BJ (cell line): ENCODE results near the gene CLEC4F. TPM values are rescaled to one million over a fixed set of nuclear protein-coding genes. Genes with fewer than 3 reads are reported as not detected.

ENCODE experiments used
- CTCF ChIA-PET: fragments of 350-600 bp; formaldehyde crosslinking; extraction: SDS; loops from one replicate; lab custom pipeline; 2021; ENCODE audit warnings: antibody characterized with exemption, inconsistent platforms; lab: Yijun Ruan, JAX
- POLR2A ChIA-PET: fragments of 300-600 bp; sonication (Branson Sonifier 250); formaldehyde crosslinking; extraction: SDS; loops from one replicate; lab custom pipeline; 2021; ENCODE audit warnings: antibody characterized with exemption; lab: Charles Lee
- DNase-seq: peaks from one replicate; pipeline ENCODE4 v3.0.0-alpha.2; 2011; ENCODE audit warnings: low read depth
- H3K27me3 ChIP-seq: 2 replicates; pipeline ENCODE4 v1.6.0; 2011; ENCODE audit warnings: low read length; ENCODE audit not compliant: control insufficient read depth, insufficient read depth
- H3K36me3 ChIP-seq: 2 replicates; pipeline ENCODE4 v1.5.1; 2011; ENCODE audit warnings: low read length; ENCODE audit not compliant: control insufficient read depth, insufficient read depth
- H3K4me3 ChIP-seq: 2 replicates; pipeline ENCODE4 v1.5.1; 2011; ENCODE audit warnings: low read depth, mild to moderate bottlenecking, control low read depth, low read length
- polyA plus RNA-seq: library from polyadenylated mRNA; depleted of rRNA; stranded (reverse); fragments of >200 nt; gene quantifications from 2 replicates; pipeline ENCODE4 v1.2.3, GENCODE V29; 2011
- TF ChIP-seq, protein P1 (sequence below): IDR thresholded peaks from 2 replicates; pipeline ENCODE4 v1.5.1; 2011; ENCODE audit warnings: low read depth, mild to moderate bottlenecking, control low read depth, inconsistent platforms, low read length, moderate library complexity; ENCODE audit not compliant: insufficient read depth

The CLEC4F gene
- polyA plus RNA-seq, 1 experiment, result not detected

DNA sequence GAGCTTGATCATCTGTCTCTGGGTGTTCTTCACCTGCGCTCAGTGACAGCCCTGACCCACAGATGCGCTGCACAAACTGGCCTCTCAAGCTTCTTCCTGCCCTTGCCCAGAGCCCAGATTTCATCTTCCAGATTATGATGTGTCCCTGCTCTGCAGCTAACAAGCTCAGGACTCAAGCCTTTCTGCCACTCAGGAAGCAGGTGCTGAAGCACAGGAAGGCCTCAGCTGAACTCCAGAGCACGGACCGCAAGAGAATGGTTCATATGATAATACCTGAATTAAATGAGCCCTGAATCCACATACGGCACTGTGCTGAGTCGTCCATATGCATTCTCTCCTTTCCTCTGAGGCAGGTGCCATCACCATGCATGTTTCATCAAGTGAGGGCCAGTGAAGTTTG is 11.5 kb upstream of the CLEC4F start:
- TF ChIP-seq, protein P1, sequence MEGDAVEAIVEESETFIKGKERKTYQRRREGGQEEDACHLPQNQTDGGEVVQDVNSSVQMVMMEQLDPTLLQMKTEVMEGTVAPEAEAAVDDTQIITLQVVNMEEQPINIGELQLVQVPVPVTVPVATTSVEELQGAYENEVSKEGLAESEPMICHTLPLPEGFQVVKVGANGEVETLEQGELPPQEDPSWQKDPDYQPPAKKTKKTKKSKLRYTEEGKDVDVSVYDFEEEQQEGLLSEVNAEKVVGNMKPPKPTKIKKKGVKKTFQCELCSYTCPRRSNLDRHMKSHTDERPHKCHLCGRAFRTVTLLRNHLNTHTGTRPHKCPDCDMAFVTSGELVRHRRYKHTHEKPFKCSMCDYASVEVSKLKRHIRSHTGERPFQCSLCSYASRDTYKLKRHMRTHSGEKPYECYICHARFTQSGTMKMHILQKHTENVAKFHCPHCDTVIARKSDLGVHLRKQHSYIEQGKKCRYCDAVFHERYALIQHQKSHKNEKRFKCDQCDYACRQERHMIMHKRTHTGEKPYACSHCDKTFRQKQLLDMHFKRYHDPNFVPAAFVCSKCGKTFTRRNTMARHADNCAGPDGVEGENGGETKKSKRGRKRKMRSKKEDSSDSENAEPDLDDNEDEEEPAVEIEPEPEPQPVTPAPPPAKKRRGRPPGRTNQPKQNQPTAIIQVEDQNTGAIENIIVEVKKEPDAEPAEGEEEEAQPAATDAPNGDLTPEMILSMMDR, result no peak
- CTCF ChIA-PET, result no interaction called here
- no peaks in the 10 kb centered on the region; the same call in 1 of the 2 replicates for H3K27me3 ChIP-seq
- DNase-seq, result no peak
- no peak overlapping the region for H3K4me3 ChIP-seq
- POLR2A ChIA-PET, result no interaction called here
- H3K36me3 ChIP-seq, result no peaks in the 10 kb centered on the region

- POLR2A ChIA-PET, result no interaction called here
Measured at GRCh38 chr2:70830366-70830765, 10.0 kb upstream of the CLEC4F start.

DNA sequence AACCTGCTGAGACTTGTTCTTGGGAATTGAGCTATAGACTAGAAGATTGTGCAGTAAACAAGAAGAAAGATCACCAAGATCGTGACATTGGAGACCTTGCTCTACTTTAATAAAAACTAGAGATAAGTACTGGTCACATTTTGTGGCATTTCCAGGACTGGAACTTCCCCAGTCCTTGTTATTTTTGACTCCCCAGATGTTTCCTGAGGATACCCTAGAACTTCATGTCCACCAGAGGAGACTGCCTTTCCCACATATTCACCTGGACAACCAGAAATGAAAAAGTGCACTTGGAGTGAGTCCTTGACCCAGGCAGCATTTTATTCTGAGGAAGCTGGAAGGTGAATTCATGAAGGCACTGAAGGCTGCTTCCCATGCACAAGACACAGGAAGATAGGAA is 9.5 kb upstream of the CLEC4F start:
- ChIA-PET POLR2A (no interaction called here), CTCF (interaction anchor here (1.6 kb wide), 1 partner anchor 118 kb away, joined by 5 read pairs; no protein-coding TSS in a partner anchor)
- TF ChIP-seq, protein P1, result no peak
- no peak for DNase-seq
- H3K36me3 ChIP-seq, result no peaks in the 10 kb centered on the region
- no peak overlapping the region for H3K4me3 ChIP-seq
- H3K27me3 ChIP-seq, result no peaks in the 10 kb centered on the region; the same call in 1 of the 2 replicates

More at GRCh38 chr2:70830366-70830765, 10.0 kb upstream of the CLEC4F start:
- H3K27me3 ChIP-seq, result no peaks in the 10 kb centered on the region; the same call in 1 of the 2 replicates
- H3K36me3 ChIP-seq, result no peaks in the 10 kb centered on the region
- CTCF ChIA-PET, result interaction anchor here (1.6 kb wide), 1 partner anchor 118 kb away, joined by 5 read pairs; no protein-coding TSS in a partner anchor
- no peak for DNase-seq
- TF ChIP-seq, protein P1, result no peak
- H3K4me3 ChIP-seq, result no peak overlapping the region

DNA sequence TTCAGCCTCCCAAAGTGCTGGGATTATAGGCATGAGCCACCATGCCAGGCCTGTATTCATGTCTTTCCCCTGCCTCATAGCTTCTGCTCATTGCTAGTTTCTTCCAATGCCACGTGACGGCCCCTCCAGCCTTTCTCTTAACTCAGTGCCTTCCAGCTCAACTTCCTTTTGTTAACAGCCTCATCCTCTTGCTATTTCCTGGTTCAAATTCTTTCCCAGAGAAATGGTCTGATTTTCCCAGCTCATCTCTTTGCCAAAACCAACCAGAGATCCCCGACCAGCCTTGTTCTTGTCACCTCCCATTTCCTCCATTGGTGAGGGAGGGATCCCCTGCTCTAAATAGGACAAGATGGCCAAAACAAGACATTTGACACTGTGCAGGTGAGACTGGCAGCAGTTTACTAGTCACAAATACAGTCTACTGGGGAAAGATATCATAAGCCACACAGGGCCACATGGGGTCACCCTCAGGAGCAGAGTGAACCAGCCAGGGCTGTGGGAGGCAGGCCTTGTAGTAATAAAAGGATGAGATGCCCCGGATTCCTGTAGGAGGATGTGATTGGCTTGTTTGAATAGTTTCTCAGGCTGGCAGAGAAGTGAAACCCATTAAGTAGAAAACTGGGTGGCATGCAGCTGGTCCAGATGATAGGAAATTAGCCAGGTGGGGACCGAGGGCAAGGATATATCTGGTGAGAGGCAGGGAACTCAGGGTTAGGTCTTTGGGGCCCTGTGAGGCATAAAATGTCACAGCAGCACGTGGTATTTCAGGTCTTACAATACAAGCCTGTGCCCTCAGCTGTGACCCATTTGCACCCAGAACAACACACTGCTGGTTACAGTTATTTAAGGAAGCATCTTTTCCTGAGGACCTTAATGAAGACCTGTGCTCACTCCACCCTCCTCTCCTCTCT is 8.8 kb upstream of the CLEC4F start:
- ChIA-PET POLR2A (no interaction called here), CTCF (interaction anchor here (1.6 kb wide), 1 partner anchor 119 kb away, joined by 5 read pairs; no protein-coding TSS in a partner anchor)
- Histone ChIP-seq H3K36me3 (no peaks in the 10 kb centered on the region), H3K4me3 (no peak overlapping the region), H3K27me3 (no peaks in the 10 kb centered on the region; the same call in 1 of the 2 replicates)
- TF ChIP-seq, protein P1, result no peak
- DNase-seq, result peak; percentile 6

DNA sequence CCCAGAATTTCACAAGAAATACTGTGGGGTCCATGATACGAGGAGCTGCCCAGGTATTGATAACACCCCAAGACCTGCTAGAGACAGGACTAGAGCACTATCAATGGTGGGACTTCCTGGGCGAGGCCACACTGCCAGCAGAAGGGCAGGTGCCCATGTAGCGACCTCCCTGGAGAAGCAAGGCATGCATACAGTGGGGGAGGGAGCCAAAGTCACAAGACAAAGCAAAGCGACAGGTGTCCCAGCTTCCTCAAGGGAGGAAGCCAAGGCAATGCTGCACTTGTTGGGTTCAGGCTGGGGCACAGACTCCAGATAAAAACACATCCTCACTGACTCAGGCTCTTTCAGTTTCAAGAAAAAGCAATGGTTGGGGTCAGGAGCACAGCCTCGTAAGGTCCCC is 7.7 kb upstream of the CLEC4F start:
- H3K27me3 ChIP-seq, result peaks cover 3% of the 10 kb centered on the region; the same call in 1 of the 2 replicates
- no peak for DNase-seq

More for the DNA sequence above, 7.7 kb upstream of the CLEC4F start:
- Histone ChIP-seq H3K4me3 (no peak overlapping the region), H3K36me3 (no peaks in the 10 kb centered on the region)
- POLR2A ChIA-PET, result no interaction called here
- CTCF ChIA-PET, result no interaction called here
- TF ChIP-seq, protein P1, result no peak
